SK-N-MC (cell line): ENCODE measurements around the gene MT1X.

ENCODE experiments used
- EZH2 ChIP-seq: fragments of 200-600 bp; sonication (generic); IDR thresholded peaks from one replicate; pipeline ENCODE4 v1.6.1; 2017; ENCODE audit warnings: antibody characterized with exemption
- POLR2AphosphoS5 ChIP-seq: IDR thresholded peaks from 2 replicates; pipeline ENCODE4 v1.6.1; 2012; ENCODE audit warnings: mild to moderate bottlenecking, low read depth, low read length, borderline replicate concordance

DNA sequence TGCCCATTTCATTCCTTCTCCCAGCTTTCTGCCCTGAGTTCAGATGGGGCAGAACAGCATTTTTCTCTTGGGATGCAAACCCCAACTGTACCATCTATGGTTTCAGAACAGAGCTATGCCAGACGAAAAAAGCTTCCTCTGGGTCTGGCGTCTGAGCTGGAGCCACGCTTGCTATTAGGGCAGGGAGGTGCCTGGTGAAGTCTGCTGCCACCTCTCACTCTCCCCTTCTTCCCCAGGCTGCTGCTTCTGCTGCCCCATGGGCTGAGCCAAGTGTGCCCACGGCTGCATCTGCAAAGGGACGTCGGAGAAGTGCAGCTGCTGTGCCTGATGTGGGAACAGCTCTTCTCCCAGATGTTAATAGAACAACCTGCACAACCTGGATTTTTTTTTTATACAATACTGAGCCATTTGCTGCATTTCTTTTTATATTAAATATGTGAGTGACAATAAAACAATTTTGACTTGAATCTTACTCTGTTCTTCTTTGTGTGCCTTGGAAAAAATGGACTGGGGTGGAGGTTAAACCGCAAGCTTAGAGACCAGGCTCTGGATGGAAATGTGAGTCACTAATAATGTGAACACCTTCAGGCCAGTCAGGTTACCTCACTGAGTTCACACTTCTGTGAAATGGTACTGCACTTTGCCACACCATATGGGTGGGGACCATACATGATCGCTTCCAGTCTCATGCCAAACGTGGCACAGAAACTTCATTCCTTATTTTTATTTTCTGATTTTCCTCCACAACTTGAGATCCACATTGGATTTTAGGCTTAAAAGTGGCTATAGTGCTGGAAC is 45.5 kb upstream of the MT1X start:
- TF ChIP-seq EZH2 (no peak), POLR2AphosphoS5 (no peak)
